HG02623 (cell line): ENCODE measurements around the gene CTTNBP2.
"Not testable (repeated sequence)": the region's sequence is repeated elsewhere in the genome, so short reads cannot be mapped to it uniquely, and the experiment has no call there.

ENCODE experiments used
- ATAC-seq: cut with Tn5 transposase; IDR thresholded peaks from one replicate; pipeline ENCODE4 v1.9.1; 2021; ENCODE audit warnings: moderate library complexity; ENCODE audit not compliant: unreplicated experiment

The CTTNBP2 gene

GRCh38 chr7:117756586-117757085 lies 116.6 kb downstream of the CTTNBP2 start:
- no peak for ATAC-seq

- no peak for ATAC-seq
Measured at GRCh38 chr7:117755136-117755535, 118.1 kb downstream of the CTTNBP2 start.

GRCh38 chr7:117751775-117752174 lies 121.5 kb downstream of the CTTNBP2 start:
- ATAC-seq: no peak

GRCh38 chr7:117750612-117751563 lies 122.4 kb downstream of the CTTNBP2 start:
- no peak for ATAC-seq

GRCh38 chr7:117741962-117742361 lies 131.3 kb downstream of the CTTNBP2 start:
- no peak for ATAC-seq

- no peak for ATAC-seq
Measured at GRCh38 chr7:117739085-117739484, 134.2 kb downstream of the CTTNBP2 start.

- ATAC-seq: no peak
Measured at GRCh38 chr7:117737926-117738325, 135.3 kb downstream of the CTTNBP2 start.

- peak; percentile 93 for ATAC-seq
Measured at GRCh38 chr7:117731455-117731854, 141.8 kb downstream of the CTTNBP2 start.

- ATAC-seq: no peak
Measured at GRCh38 chr7:117730390-117730789, 142.9 kb downstream of the CTTNBP2 start.

GRCh38 chr7:117728890-117729624 lies 144.2 kb downstream of the CTTNBP2 start:
- ATAC-seq: peak; percentile 47

- ATAC-seq: no peak
Measured at GRCh38 chr7:117724898-117725297, 148.3 kb downstream of the CTTNBP2 start.

GRCh38 chr7:117719377-117719776 lies 153.9 kb downstream of the CTTNBP2 start:
- ATAC-seq: no peak

- no peak for ATAC-seq
Measured at GRCh38 chr7:117718116-117718835, 155.0 kb downstream of the CTTNBP2 start.

- no peak for ATAC-seq
Measured at GRCh38 chr7:117717357-117717756, 155.9 kb downstream of the CTTNBP2 start.

- ATAC-seq: no peak
Measured at GRCh38 chr7:117716707-117717299, 156.4 kb downstream of the CTTNBP2 start.

- no peak for ATAC-seq
Measured at GRCh38 chr7:117715784-117716445, 157.3 kb downstream of the CTTNBP2 start.

GRCh38 chr7:117711556-117711955 lies 161.7 kb downstream of the CTTNBP2 start:
- ATAC-seq: no peak

- ATAC-seq: not testable (repeated sequence)
Measured at GRCh38 chr7:117708173-117708572, 165.1 kb downstream of the CTTNBP2 start.

- ATAC-seq: no peak
Measured at GRCh38 chr7:117707080-117707479, 166.2 kb downstream of the CTTNBP2 start.

- ATAC-seq: no peak
Measured at GRCh38 chr7:117706210-117706609, 167.0 kb downstream of the CTTNBP2 start.
